ENCODE measurements around the gene SLC25A27. TPM values are rescaled to one million over a fixed set of nuclear protein-coding genes. Genes with fewer than 3 reads are reported as not detected.

Gene SLC25A27
- total RNA-seq, 4 donors from 2014 or later: 8.7 to 27.5 (median 19.0) TPM

DNA sequence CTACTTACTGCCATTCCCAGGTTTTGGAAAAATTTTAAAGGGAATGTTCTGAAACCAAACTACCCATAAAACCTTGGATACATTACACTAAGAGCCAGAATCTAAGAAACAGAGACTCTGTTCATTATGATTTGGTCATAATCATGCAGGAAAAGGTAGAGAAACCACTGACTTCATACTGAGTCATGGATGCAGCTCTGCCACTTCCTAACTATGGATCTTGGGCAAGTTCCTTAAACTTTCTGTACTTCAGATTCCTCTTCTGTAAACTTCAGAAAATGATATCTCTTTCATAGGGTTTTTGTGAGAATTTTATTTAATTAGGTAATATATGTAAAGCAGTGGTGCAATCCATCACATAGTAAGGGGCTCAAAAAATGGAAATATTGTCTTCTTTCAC lies 62.4 kb downstream of the SLC25A27 start:
- Histone ChIP-seq H3K36me3 (no peaks in the 10 kb centered on the region), H3K4me1 (no peaks in the 10 kb centered on the region), H3K4me3 (no peak overlapping the region), H3K9me3 (no peaks in the 10 kb centered on the region), H3K27me3 (no peaks in the 10 kb centered on the region), H3K27ac (no peak overlapping the region)
- DNase-seq: no peak
- intact Hi-C loops (cut with DNase I; ENCODE audit: low total_unique reads): no loop called here
- TF ChIP-seq POLR2AphosphoS5 (IDR thresholded peaks at IDR 0.05) (no peak), EP300 (IDR thresholded peaks at IDR 0.05; ENCODE audit: low read depth) (no peak), POLR2A (IDR thresholded peaks at IDR 0.05) (no peak)
- TF ChIP-seq, protein P1, sequence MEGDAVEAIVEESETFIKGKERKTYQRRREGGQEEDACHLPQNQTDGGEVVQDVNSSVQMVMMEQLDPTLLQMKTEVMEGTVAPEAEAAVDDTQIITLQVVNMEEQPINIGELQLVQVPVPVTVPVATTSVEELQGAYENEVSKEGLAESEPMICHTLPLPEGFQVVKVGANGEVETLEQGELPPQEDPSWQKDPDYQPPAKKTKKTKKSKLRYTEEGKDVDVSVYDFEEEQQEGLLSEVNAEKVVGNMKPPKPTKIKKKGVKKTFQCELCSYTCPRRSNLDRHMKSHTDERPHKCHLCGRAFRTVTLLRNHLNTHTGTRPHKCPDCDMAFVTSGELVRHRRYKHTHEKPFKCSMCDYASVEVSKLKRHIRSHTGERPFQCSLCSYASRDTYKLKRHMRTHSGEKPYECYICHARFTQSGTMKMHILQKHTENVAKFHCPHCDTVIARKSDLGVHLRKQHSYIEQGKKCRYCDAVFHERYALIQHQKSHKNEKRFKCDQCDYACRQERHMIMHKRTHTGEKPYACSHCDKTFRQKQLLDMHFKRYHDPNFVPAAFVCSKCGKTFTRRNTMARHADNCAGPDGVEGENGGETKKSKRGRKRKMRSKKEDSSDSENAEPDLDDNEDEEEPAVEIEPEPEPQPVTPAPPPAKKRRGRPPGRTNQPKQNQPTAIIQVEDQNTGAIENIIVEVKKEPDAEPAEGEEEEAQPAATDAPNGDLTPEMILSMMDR (IDR thresholded peaks at IDR 0.05): no peak
- in situ Hi-C loops (cut with MboI; ENCODE audit: low pct_ligation_motif_present in 1 of 4, low pct_unique_long_range_greater_than_20kb in 1 of 4, low sequenced_read_pairs in 3 of 4): no loop called here

DNA sequence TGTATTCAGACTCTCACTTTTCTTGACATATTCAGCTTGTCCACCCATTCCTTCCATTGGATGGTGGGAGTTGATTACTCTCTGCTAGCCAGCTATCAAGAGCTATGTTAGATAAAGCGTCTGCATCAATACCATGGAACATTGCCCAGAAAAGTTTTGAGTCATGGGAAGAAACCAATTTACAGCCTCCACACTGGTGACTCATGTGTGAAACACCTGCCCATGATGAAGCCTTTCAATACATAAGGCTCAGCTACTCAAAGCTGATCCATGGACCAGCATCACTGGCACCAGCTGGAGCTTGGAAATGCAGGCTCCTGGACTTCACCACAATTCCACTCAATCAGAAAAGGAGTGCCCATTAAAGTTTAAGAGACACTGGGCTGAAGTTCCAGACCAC lies 66.3 kb downstream of the SLC25A27 start:
- intact Hi-C loops (cut with DNase I; ENCODE audit: low total_unique reads): no loop called here
- H3K9me3 ChIP-seq: no peaks in the 10 kb centered on the region
- H3K27me3 ChIP-seq: no peaks in the 10 kb centered on the region
- no peak overlapping the region for H3K4me3 ChIP-seq
- no peaks in the 10 kb centered on the region for H3K36me3 ChIP-seq
- DNase-seq: no peak
- WGBS, 2 donors (ENCODE audit: low coverage in 1 of 2): 25 to 45% methylated on average over 1 of the region's 1 CpG
- TF ChIP-seq, protein P1 (IDR thresholded peaks at IDR 0.05): no peak
- no peak for TF ChIP-seq POLR2A (IDR thresholded peaks at IDR 0.05)
- TF ChIP-seq EP300 (IDR thresholded peaks at IDR 0.05; ENCODE audit: low read depth): no peak
- TF ChIP-seq POLR2AphosphoS5 (IDR thresholded peaks at IDR 0.05): no peak
- H3K4me1 ChIP-seq: no peaks in the 10 kb centered on the region
- in situ Hi-C loops (cut with MboI; ENCODE audit: low pct_ligation_motif_present in 1 of 4, low pct_unique_long_range_greater_than_20kb in 1 of 4, low sequenced_read_pairs in 3 of 4): no loop called here
- H3K27ac ChIP-seq: no peak overlapping the region

DNA sequence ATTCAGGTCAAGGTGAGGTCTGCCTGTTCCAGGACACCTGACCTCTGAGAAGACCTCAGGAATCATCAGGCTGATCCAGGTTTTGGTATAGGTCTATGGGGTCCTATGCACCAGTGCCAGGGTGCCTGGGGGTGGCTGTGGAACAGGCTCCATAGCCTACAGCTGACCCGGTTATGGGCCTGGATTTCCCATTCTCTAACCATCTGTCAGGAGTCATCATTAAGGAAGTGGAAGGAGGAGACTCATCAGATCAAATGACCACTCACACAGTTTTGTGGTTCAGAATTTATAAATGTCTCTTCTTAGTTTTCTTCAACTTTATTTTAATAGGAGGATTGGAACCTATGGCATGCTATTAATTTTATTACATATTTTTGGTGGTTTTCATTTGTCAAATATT lies 67.6 kb downstream of the SLC25A27 start:
- Histone ChIP-seq H3K9me3 (no peaks in the 10 kb centered on the region), H3K4me3 (no peak overlapping the region), H3K36me3 (no peaks in the 10 kb centered on the region), H3K27me3 (no peaks in the 10 kb centered on the region), H3K27ac (no peak overlapping the region), H3K4me1 (no peaks in the 10 kb centered on the region)
- no peak for DNase-seq
- WGBS, 2 donors (ENCODE audit: low coverage in 1 of 2): 60 to 86% methylated on average over 1 of the region's 1 CpG
- intact Hi-C loops (cut with DNase I; ENCODE audit: low total_unique reads): no loop called here
- in situ Hi-C loops (cut with MboI; ENCODE audit: low pct_ligation_motif_present in 1 of 4, low pct_unique_long_range_greater_than_20kb in 1 of 4, low sequenced_read_pairs in 3 of 4): no loop called here
- no peak for TF ChIP-seq EP300 (IDR thresholded peaks at IDR 0.05; ENCODE audit: low read depth)
- TF ChIP-seq, protein P1 (IDR thresholded peaks at IDR 0.05): no peak
- no peak for TF ChIP-seq POLR2AphosphoS5 (IDR thresholded peaks at IDR 0.05)
- no peak for TF ChIP-seq POLR2A (IDR thresholded peaks at IDR 0.05)

Other genes starting within 250 kb of the SLC25A27 start
- gene RCAN2, start 161.5 kb upstream of the SLC25A27 start, total RNA-seq: 1 to 10 TPM; 1.9 to 9.5 (median 7.5) TPM
- gene CYP39A1, start 157 bp upstream of the SLC25A27 start, total RNA-seq: 10 to 100 TPM in 1 of 4 donors, 1 to 10 TPM in 2, not detected in 1; 1.6 to 10.2 (median 2.3) TPM
- gene TDRD6, start 34.9 kb downstream of the SLC25A27 start, total RNA-seq: under 1 TPM in 3 of 4 donors, not detected in 1; 0.20 to 0.48 (median 0.41) TPM
- gene PLA2G7, start 82.4 kb downstream of the SLC25A27 start, total RNA-seq: 1 to 10 TPM in 2 of 4 donors, under 1 TPM in 1, not detected in 1; 0.14 to 3.0 (median 1.4) TPM
- not detected for gene ANKRD66, start 94.0 kb downstream of the SLC25A27 start, total RNA-seq
- gene MEP1A, start 140.4 kb downstream of the SLC25A27 start, total RNA-seq: 100 to 1,000 TPM in 3 of 4 donors, 10 to 100 TPM in 1; 31.2 to 601 (median 223) TPM